Posterior cingulate gyrus (tissue), 11 donors: ENCODE data around the gene VPS13C.

Source experiments
- DNase-seq, 10 donors: peaks; one replicate each; pipeline versions ENCODE4 v3.0.0 to v3.0.0-alpha.2; 2020 to 2021; ENCODE audit warnings: mixed read lengths in 3 of 10
- intact Hi-C: fragments of 100-400 bp; cut with DNase I; formaldehyde crosslinking; loops from one replicate; pipeline ENCODE4 v1.15.1; 2023

VPS13C gene

GRCh38 chr15:62060113-62060895 is at the start of gene VPS13C:
TSS of gene VPS13C (minus strand) at chr15:62060447. CDS start at chr15:62060374, 73 bp downstream.
- intact Hi-C loops: loop anchor here (10.0 kb wide), 1 partner anchor 244 kb away; no protein-coding TSS in a partner anchor
- DNase-seq: peak; percentile 86 to 99 (median 90)

GRCh38 chr15:62109437-62109836 is 49.2 kb upstream of the VPS13C start:
- no peak for DNase-seq
- intact Hi-C loops: no loop called here

GRCh38 chr15:62108411-62108810 is 48.2 kb upstream of the VPS13C start:
- intact Hi-C loops: no loop called here
- DNase-seq: no peak

- DNase-seq: no peak
- intact Hi-C loops: no loop called here
Observed at GRCh38 chr15:62107571-62108121, 47.4 kb upstream of the VPS13C start.

GRCh38 chr15:62106096-62106495 is 45.8 kb upstream of the VPS13C start:
- DNase-seq: no peak
- intact Hi-C loops: no loop called here

GRCh38 chr15:62105266-62105665 is 45.0 kb upstream of the VPS13C start:
- intact Hi-C loops: no loop called here
- no peak for DNase-seq

GRCh38 chr15:62104846-62105245 is 44.6 kb upstream of the VPS13C start:
- no peak for DNase-seq
- intact Hi-C loops: no loop called here

- intact Hi-C loops: no loop called here
- DNase-seq: no peak
Observed at GRCh38 chr15:62104401-62104800, 44.2 kb upstream of the VPS13C start.

- intact Hi-C loops: no loop called here
Observed at GRCh38 chr15:62103431-62103830, 43.2 kb upstream of the VPS13C start.

GRCh38 chr15:62099094-62099601 is 38.9 kb upstream of the VPS13C start:
- intact Hi-C loops: no loop called here
- no peak for DNase-seq

More at GRCh38 chr15:62103431-62103830, 43.2 kb upstream of the VPS13C start:
- no peak for DNase-seq

- intact Hi-C loops: no loop called here
- DNase-seq: no peak
Observed at GRCh38 chr15:62094388-62094787, 34.1 kb upstream of the VPS13C start.

GRCh38 chr15:62093809-62094208 is 33.6 kb upstream of the VPS13C start:
- intact Hi-C loops: no loop called here
- no peak for DNase-seq

- intact Hi-C loops: no loop called here
- DNase-seq: no peak
Observed at GRCh38 chr15:62090988-62091387, 30.7 kb upstream of the VPS13C start.

GRCh38 chr15:62089616-62090015 is 29.4 kb upstream of the VPS13C start:
- no peak for DNase-seq
- intact Hi-C loops: no loop called here

GRCh38 chr15:62088353-62088693 is 28.1 kb upstream of the VPS13C start:
- DNase-seq: no peak
- intact Hi-C loops: no loop called here

GRCh38 chr15:62087671-62088352 is 27.6 kb upstream of the VPS13C start:
- intact Hi-C loops: loop anchor here (2.0 kb wide), 1 partner anchor 55 kb away; no protein-coding TSS in a partner anchor
- peak in 1 of 10 donors; percentile 75 for DNase-seq

- DNase-seq: no peak
- intact Hi-C loops: loop anchor here (2.0 kb wide), 1 partner anchor 57 kb away; no protein-coding TSS in a partner anchor
Observed at GRCh38 chr15:62085740-62086139, 25.5 kb upstream of the VPS13C start.

- intact Hi-C loops: no loop called here
- no peak for DNase-seq
Observed at GRCh38 chr15:62083194-62084154, 23.2 kb upstream of the VPS13C start.

- intact Hi-C loops: no loop called here
- no peak for DNase-seq
Observed at GRCh38 chr15:62079594-62079993, 19.3 kb upstream of the VPS13C start.

- DNase-seq: no peak
- intact Hi-C loops: no loop called here
Observed at GRCh38 chr15:62075595-62076277, 15.5 kb upstream of the VPS13C start.
